CD4-positive, CD25-positive, alpha-beta regulatory T cell (primary cell): ENCODE measurements around the gene ARHGAP8. TPM values are rescaled to one million over a fixed set of nuclear protein-coding genes. Genes with fewer than 3 reads are reported as not detected.
A peak's percentile ranks its signal among the peaks of the same experiment; 100 is the strongest.

Experiments used
- ATAC-seq, 2 donors: fragments of 150-1000 bp; cut with Tn5 transposase; one replicate each; pipeline ENCODE4 v1.10.0; 2021; ENCODE audit warnings: low read depth in 2 of 2, moderate number of reproducible peaks in 2 of 2, moderate library complexity in 1 of 2
- DNase-seq, 3 donors: peaks; one replicate each; pipeline versions ENCODE4 v3.0.0 to v3.0.0-alpha.2; 2012 to 2022; ENCODE audit warnings: mixed read lengths in 1 of 3
- H3K27ac ChIP-seq: one replicate; pipeline ENCODE4 v1.7.0; 2013; ENCODE audit warnings: mild to moderate bottlenecking, low read length; ENCODE audit not compliant: insufficient read depth, poor library complexity, severe bottlenecking
- H3K27me3 ChIP-seq: one replicate; pipeline ENCODE4 v1.7.0; 2013; ENCODE audit warnings: low read length; ENCODE audit not compliant: control insufficient read depth, insufficient read depth
- H3K36me3 ChIP-seq: one replicate; pipeline ENCODE4 v1.7.0; 2013; ENCODE audit warnings: mild to moderate bottlenecking, low read length, moderate library complexity; ENCODE audit not compliant: control insufficient read depth, insufficient read depth
- H3K4me1 ChIP-seq: 2 replicates; pipeline ENCODE4 v1.7.0; 2013; ENCODE audit warnings: mild to moderate bottlenecking, low read length; ENCODE audit not compliant: insufficient read depth, control insufficient read depth, poor library complexity, severe bottlenecking
- H3K4me3 ChIP-seq: one replicate; pipeline ENCODE4 v1.7.0; 2013; ENCODE audit warnings: low read depth, mild to moderate bottlenecking, low read length, moderate library complexity
- H3K9me3 ChIP-seq, 2 experiments: 1 replicate in 1 of 2; 2 replicates in 1 of 2; pipeline ENCODE4 v1.7.0; 2013; ENCODE audit warnings: low read length in 2 of 2, mild to moderate bottlenecking in 1 of 2, moderate library complexity in 1 of 2; ENCODE audit not compliant: control insufficient read depth in 2 of 2
- H3K27ac Mint-ChIP-seq, 3 donors: one replicate each; pipeline ENCODE4 v1.8.0; 2020 to 2022; ENCODE audit warnings: mild to moderate bottlenecking in 3 of 3, mixed read lengths in 3 of 3, moderate library complexity in 2 of 3
- H3K27me3 Mint-ChIP-seq: one replicate; pipeline ENCODE4 v1.8.0; 2022; ENCODE audit warnings: mild to moderate bottlenecking, mixed read lengths
- H3K36me3 Mint-ChIP-seq: one replicate; pipeline ENCODE4 v1.8.0; 2020; ENCODE audit warnings: mixed read lengths
- H3K4me1 Mint-ChIP-seq, 4 donors: one replicate each; pipeline ENCODE4 v1.8.0; 2020 to 2022; ENCODE audit warnings: mixed read lengths in 4 of 4, mild to moderate bottlenecking in 1 of 4
- H3K4me3 Mint-ChIP-seq, 4 donors: one replicate each; pipeline ENCODE4 v1.8.0; 2020 to 2022; ENCODE audit warnings: mild to moderate bottlenecking in 4 of 4, mixed read lengths in 4 of 4, moderate library complexity in 3 of 4
- H3K9me3 Mint-ChIP-seq, 7 donors: one replicate each; pipeline ENCODE4 v1.8.0; 2020 to 2022; ENCODE audit warnings: mixed read lengths in 7 of 7, mild to moderate bottlenecking in 3 of 7, moderate library complexity in 2 of 7
- polyA plus RNA-seq, 4 donors: library from polyadenylated mRNA; unstranded; fragments of 300-500 nt; fragmentation: Illumina TruSeq; gene quantifications; one replicate each; pipeline ENCODE4 v1.2.3, GENCODE V29; 2021
- total RNA-seq: library from RNA; stranded (reverse); gene quantifications from one replicate; pipeline ENCODE4 v1.2.3, GENCODE V29; 2022

ARHGAP8 gene
- total and polyA plus RNA-seq, 5 donors from 2014 or later: 0.18 to 2.6 (median 0.51) TPM; not detected in 1

- ATAC-seq (peak in 1 of 2 donors; percentile 12), DNase-seq (no peak)
- Mint-ChIP-seq H3K27me3 (peaks cover 6% of the 10 kb centered on the region), H3K4me1 (no peaks in the 10 kb centered on the region), H3K4me3 (no peak overlapping the region), H3K9me3 (peaks cover 0 to 3% (median 0%) of the 10 kb centered on the region in 7 donors), H3K36me3 (no peaks in the 10 kb centered on the region), H3K27ac (peak overlapping the region in 1 of 3 donors; percentile 32)
- Histone ChIP-seq H3K27me3 (no peaks in the 10 kb centered on the region), H3K4me1 (no peaks in the 10 kb centered on the region), H3K9me3 (no peaks in the 10 kb centered on the region), H3K4me3 (no peak overlapping the region), H3K36me3 (no peaks in the 10 kb centered on the region), H3K27ac (no peak overlapping the region)
These were observed 110.8 kb downstream of the ARHGAP8 start for GRCh38 chr22:44862981-44863860.

GRCh38 chr22:44865193-44866057 lies 113.0 kb downstream of the ARHGAP8 start:
- H3K4me3 ChIP-seq: no peak overlapping the region
- H3K27ac Mint-ChIP-seq: no peak overlapping the region
- H3K9me3 ChIP-seq: no peaks in the 10 kb centered on the region
- no peak overlapping the region for H3K4me3 Mint-ChIP-seq
- ATAC-seq (no peak), DNase-seq (no peak)
- no peaks in the 10 kb centered on the region for H3K4me1 Mint-ChIP-seq
- H3K4me1 ChIP-seq: no peaks in the 10 kb centered on the region
- no peaks in the 10 kb centered on the region for H3K27me3 ChIP-seq
- no peaks in the 10 kb centered on the region for H3K36me3 ChIP-seq
- peaks cover 0 to 3% (median 0%) of the 10 kb centered on the region in 7 donors for H3K9me3 Mint-ChIP-seq
- peaks cover 6% of the 10 kb centered on the region for H3K27me3 Mint-ChIP-seq
- H3K27ac ChIP-seq: no peak overlapping the region
- H3K36me3 Mint-ChIP-seq: no peaks in the 10 kb centered on the region

GRCh38 chr22:44869196-44869595 lies 116.8 kb downstream of the ARHGAP8 start:
- ATAC-seq (no peak), DNase-seq (no peak)
- H3K4me3 ChIP-seq: no peak overlapping the region
- Mint-ChIP-seq H3K4me3 (no peak overlapping the region), H3K4me1 (no peaks in the 10 kb centered on the region), H3K9me3 (peaks cover 0 to 5% (median 3%) of the 10 kb centered on the region in 7 donors), H3K36me3 (no peaks in the 10 kb centered on the region), H3K27ac (no peak overlapping the region), H3K27me3 (peaks cover 7% of the 10 kb centered on the region)
- H3K9me3 ChIP-seq: peaks cover 7 to 11% of the 10 kb centered on the region in 2 experiments
- no peaks in the 10 kb centered on the region for H3K4me1 ChIP-seq
- no peaks in the 10 kb centered on the region for H3K36me3 ChIP-seq
- H3K27ac ChIP-seq: no peak overlapping the region
- H3K27me3 ChIP-seq: no peaks in the 10 kb centered on the region

- no peaks in the 10 kb centered on the region for H3K4me1 ChIP-seq
- Mint-ChIP-seq H3K4me3 (no peak overlapping the region), H3K36me3 (no peaks in the 10 kb centered on the region), H3K9me3 (peaks cover 0 to 5% (median 3%) of the 10 kb centered on the region in 7 donors), H3K27me3 (peaks cover 7% of the 10 kb centered on the region), H3K27ac (no peak overlapping the region), H3K4me1 (no peaks in the 10 kb centered on the region)
- no peaks in the 10 kb centered on the region for H3K27me3 ChIP-seq
- DNase-seq (peak in 1 of 3 donors; percentile 31), ATAC-seq (no peak)
- H3K9me3 ChIP-seq: peaks cover 7 to 11% of the 10 kb centered on the region in 2 experiments
- H3K4me3 ChIP-seq: no peak overlapping the region
- H3K27ac ChIP-seq: no peak overlapping the region
- H3K36me3 ChIP-seq: no peaks in the 10 kb centered on the region
These were observed 117.6 kb downstream of the ARHGAP8 start for GRCh38 chr22:44870021-44870420.

- Mint-ChIP-seq H3K4me3 (no peak overlapping the region), H3K4me1 (no peaks in the 10 kb centered on the region), H3K9me3 (peaks cover 0 to 8% (median 5%) of the 10 kb centered on the region in 7 donors), H3K27ac (no peak overlapping the region), H3K27me3 (peaks cover 7% of the 10 kb centered on the region), H3K36me3 (no peaks in the 10 kb centered on the region)
- ATAC-seq (no peak), DNase-seq (no peak)
- Histone ChIP-seq H3K36me3 (no peaks in the 10 kb centered on the region), H3K9me3 (peaks cover 7 to 11% of the 10 kb centered on the region in 2 experiments), H3K27me3 (no peaks in the 10 kb centered on the region), H3K4me1 (no peaks in the 10 kb centered on the region), H3K4me3 (no peak overlapping the region), H3K27ac (no peak overlapping the region)
These were observed 119.4 kb downstream of the ARHGAP8 start for GRCh38 chr22:44871782-44872181.

GRCh38 chr22:44876921-44877320 lies 124.5 kb downstream of the ARHGAP8 start:
- Mint-ChIP-seq H3K27me3 (no peaks in the 10 kb centered on the region), H3K9me3 (peaks cover 0 to 7% (median 2%) of the 10 kb centered on the region in 7 donors), H3K36me3 (no peaks in the 10 kb centered on the region), H3K4me3 (no peak overlapping the region), H3K27ac (no peak overlapping the region), H3K4me1 (no peaks in the 10 kb centered on the region)
- peaks cover under 1 to 1% of the 10 kb centered on the region in 2 experiments for H3K9me3 ChIP-seq
- H3K27me3 ChIP-seq: no peaks in the 10 kb centered on the region
- DNase-seq: no peak
- H3K27ac ChIP-seq: no peak overlapping the region
- H3K4me3 ChIP-seq: no peak overlapping the region
- H3K4me1 ChIP-seq: no peaks in the 10 kb centered on the region
- no peak for ATAC-seq
- H3K36me3 ChIP-seq: no peaks in the 10 kb centered on the region

GRCh38 chr22:44878483-44879300 lies 126.3 kb downstream of the ARHGAP8 start:
- no peaks in the 10 kb centered on the region for H3K4me1 Mint-ChIP-seq
- no peak overlapping the region for H3K27ac ChIP-seq
- H3K27me3 ChIP-seq: no peaks in the 10 kb centered on the region
- no peaks in the 10 kb centered on the region for H3K27me3 Mint-ChIP-seq
- H3K36me3 ChIP-seq: no peaks in the 10 kb centered on the region
- no peaks in the 10 kb centered on the region for H3K36me3 Mint-ChIP-seq
- no peak for ATAC-seq
- H3K4me1 ChIP-seq: no peaks in the 10 kb centered on the region
- no peak overlapping the region for H3K4me3 ChIP-seq
- H3K4me3 Mint-ChIP-seq: no peak overlapping the region
- peaks cover 0 to 6% (median 2%) of the 10 kb centered on the region in 7 donors for H3K9me3 Mint-ChIP-seq
- DNase-seq: no peak
- H3K27ac Mint-ChIP-seq: no peak overlapping the region
- H3K9me3 ChIP-seq: no peaks in the 10 kb centered on the region
